ENCODE data around the gene CLEC16A.

GRCh38 chr16:11198828-11199227, 254.5 kb downstream of the CLEC16A start:
- TF ChIP-seq CTCF (IDR thresholded peaks at IDR 0.05; ENCODE audit: borderline replicate concordance, extremely low read depth, low read length, poor library complexity, severe bottlenecking) (no peak), EZH2 (IDR thresholded peaks at IDR 0.05; ENCODE audit: borderline replicate concordance, low read depth, low read length, severe bottlenecking) (no peak)
